CD4-positive, alpha-beta memory T cell (primary cell): ENCODE data around the gene ZBTB4. TPM values are rescaled to one million over a fixed set of nuclear protein-coding genes. Genes with fewer than 3 reads are reported as not detected.

Experiments used
- CTCF ChIA-PET: fragments of 350-600 bp; sonication (Branson Sonifier 250); formaldehyde crosslinking; loops from one replicate; lab custom pipeline; 2021; ENCODE audit warnings: inconsistent platforms; ENCODE audit not compliant: partially characterized antibody; lab: Charles Lee
- POLR2A ChIA-PET: fragments of 350-600 bp; sonication (Branson Sonifier 250); formaldehyde crosslinking; loops from one replicate; lab custom pipeline; 2021; ENCODE audit not compliant: partially characterized antibody; lab: Charles Lee
- DNase-seq, 5 donors: peaks; one replicate each; pipeline versions ENCODE4 v3.0.0 to v3.0.0-alpha.2; 2020 to 2022; ENCODE audit warnings: mixed read lengths in 1 of 5
- H3K27ac ChIP-seq: one replicate; pipeline ENCODE4 v1.7.0; 2013; ENCODE audit warnings: low read depth, low read length
- H3K27me3 ChIP-seq: 2 replicates; pipeline ENCODE4 v1.7.0; 2013; ENCODE audit warnings: mild to moderate bottlenecking, low read length, moderate library complexity; ENCODE audit not compliant: insufficient read depth
- H3K36me3 ChIP-seq: 2 replicates; pipeline ENCODE4 v1.7.0; 2013; ENCODE audit warnings: mild to moderate bottlenecking, low read length, moderate library complexity; ENCODE audit not compliant: insufficient read depth
- H3K4me1 ChIP-seq: 2 replicates; pipeline ENCODE4 v1.7.0; 2013; ENCODE audit warnings: mild to moderate bottlenecking, low read length, moderate library complexity; ENCODE audit not compliant: insufficient read depth
- H3K4me3 ChIP-seq, 2 donors: one replicate each; pipeline ENCODE4 v1.7.0; 2013; ENCODE audit warnings: low read length in 2 of 2, mild to moderate bottlenecking in 1 of 2
- H3K9me3 ChIP-seq, 2 donors: one replicate each; pipeline ENCODE4 v1.7.0; 2013; ENCODE audit warnings: low read length in 2 of 2, control low read depth in 1 of 2; ENCODE audit not compliant: control insufficient read depth in 1 of 2
- H3K27ac Mint-ChIP-seq, 7 donors: one replicate each; pipeline ENCODE4 v1.8.0; 2020 to 2021; ENCODE audit warnings: mixed read lengths in 7 of 7, mild to moderate bottlenecking in 6 of 7, inconsistent platforms in 3 of 7, moderate library complexity in 3 of 7
- H3K27me3 Mint-ChIP-seq, 2 donors: one replicate each; pipeline ENCODE4 v1.8.0; 2020 to 2021; ENCODE audit warnings: mixed read lengths in 2 of 2
- H3K36me3 Mint-ChIP-seq, 2 donors: one replicate each; pipeline ENCODE4 v1.8.0; 2020 to 2021; ENCODE audit warnings: mixed read lengths in 2 of 2, inconsistent platforms in 1 of 2, mild to moderate bottlenecking in 1 of 2
- H3K4me1 Mint-ChIP-seq, 4 donors: one replicate each; pipeline ENCODE4 v1.8.0; 2020 to 2021; ENCODE audit warnings: mixed read lengths in 4 of 4, mild to moderate bottlenecking in 1 of 4
- H3K4me3 Mint-ChIP-seq, 8 donors: one replicate each; pipeline ENCODE4 v1.8.0; 2020 to 2021; ENCODE audit warnings: mixed read lengths in 8 of 8, mild to moderate bottlenecking in 7 of 8, moderate library complexity in 6 of 8, inconsistent platforms in 3 of 8
- H3K9me3 Mint-ChIP-seq, 8 donors: one replicate each; pipeline ENCODE4 v1.8.0; 2020 to 2021; ENCODE audit warnings: mixed read lengths in 8 of 8, mild to moderate bottlenecking in 5 of 8, inconsistent platforms in 3 of 8, moderate library complexity in 1 of 8
- intact Hi-C: fragments of 100-400 bp; cut with micrococcal nuclease; formaldehyde crosslinking; loops from one replicate; pipeline ENCODE4 v1.15.1; 2023
- polyA plus RNA-seq, 2 donors: library from polyadenylated mRNA; unstranded; fragments of 300-500 nt; fragmentation: Illumina TruSeq; gene quantifications; one replicate each; pipeline ENCODE4 v1.2.3, GENCODE V29; 2021
- total RNA-seq, 2 experiments: library from RNA; stranded (reverse); gene quantifications; one replicate each; pipeline ENCODE4 v1.2.3, GENCODE V29; 2021

The ZBTB4 gene
- total and polyA plus RNA-seq, 4 experiments from 2014 or later: 4.6 to 75.7 (median 48.2) TPM

DNA sequence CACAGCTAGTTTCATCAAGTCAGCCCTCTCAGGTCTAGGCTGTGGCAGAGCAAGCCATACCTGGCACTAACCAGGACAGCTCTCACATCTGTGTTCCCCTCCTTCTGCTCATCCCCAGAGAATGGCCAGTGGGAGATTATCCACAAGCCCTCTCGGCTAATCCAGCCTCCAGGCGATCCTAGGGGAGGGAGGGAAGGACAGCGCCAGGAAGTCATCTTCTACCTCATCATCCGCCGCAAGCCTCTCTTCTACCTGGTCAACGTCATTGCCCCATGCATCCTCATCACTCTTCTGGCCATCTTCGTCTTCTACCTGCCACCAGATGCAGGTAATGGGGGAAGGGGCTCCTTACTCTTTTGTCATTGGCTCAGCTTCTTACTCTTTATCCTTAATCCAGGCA, 31.0 kb downstream of the ZBTB4 start:
- no peak for DNase-seq
- peaks cover 9 to 30% (median 21%) of the 10 kb centered on the region in 4 donors for H3K4me1 Mint-ChIP-seq
- CTCF ChIA-PET: interaction anchor here (3.8 kb wide), 1 partner anchor 11 kb away, joined by 32 read pairs; no protein-coding TSS in a partner anchor
- Histone ChIP-seq H3K36me3 (no peaks in the 10 kb centered on the region), H3K9me3 (no peaks in the 10 kb centered on the region), H3K4me3 (no peak overlapping the region), H3K27ac (no peak overlapping the region), H3K27me3 (peaks cover 33% of the 10 kb centered on the region), H3K4me1 (peaks cover 18% of the 10 kb centered on the region)
- POLR2A ChIA-PET: interaction anchor here (0.9 to 1.2 kb wide), 2 partner anchors 12 to 36 kb away, joined by 3 to 4 read pairs; partner anchors contain the start of gene POLR2A
- H3K27me3 Mint-ChIP-seq: peaks cover 25 to 38% of the 10 kb centered on the region in 2 donors
- H3K27ac Mint-ChIP-seq: no peak overlapping the region
- intact Hi-C loops: no loop called here
- H3K9me3 Mint-ChIP-seq: peaks cover 0 to 2% (median 0%) of the 10 kb centered on the region in 8 donors
- peaks cover 1 to 13% of the 10 kb centered on the region in 2 donors for H3K36me3 Mint-ChIP-seq
- H3K4me3 Mint-ChIP-seq: no peak overlapping the region

DNA sequence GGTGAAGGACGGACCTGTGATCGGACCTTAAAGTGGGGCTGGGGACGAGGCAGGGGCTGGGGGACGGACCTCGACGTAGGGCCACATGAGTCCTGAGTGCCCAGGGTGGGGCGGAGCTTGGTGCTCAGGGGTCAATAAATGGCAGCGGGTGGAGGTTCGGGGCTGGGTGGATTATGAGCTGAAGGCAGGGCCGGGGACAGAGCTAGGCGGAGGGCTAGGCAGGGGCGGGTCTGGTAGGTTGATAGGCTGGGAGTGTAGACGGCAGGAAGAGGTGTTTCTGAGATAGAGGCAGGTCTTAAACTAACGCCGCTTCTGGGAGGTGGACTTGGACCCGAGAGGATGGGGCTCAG, 33.8 kb downstream of the ZBTB4 start:
- Mint-ChIP-seq H3K27me3 (peaks cover 36 to 54% of the 10 kb centered on the region in 2 donors), H3K27ac (peak overlapping the region in 5 of 7 donors; percentile 29 to 76 (median 57)), H3K4me3 (peak overlapping the region; percentile 75 to 88 (median 83)), H3K9me3 (peaks cover 0 to 2% (median 0%) of the 10 kb centered on the region in 8 donors), H3K4me1 (peaks cover 9 to 33% (median 22%) of the 10 kb centered on the region in 4 donors), H3K36me3 (peaks cover 1 to 13% of the 10 kb centered on the region in 2 donors)
- CTCF ChIA-PET: interaction anchor here (0.8 to 3.8 kb wide), 2 partner anchors 9 kb away, joined by 3 to 32 read pairs; no protein-coding TSS in a partner anchor
- DNase-seq: peak; percentile 32 to 55 (median 42)
- H3K4me1 ChIP-seq: peaks cover 24% of the 10 kb centered on the region
- H3K9me3 ChIP-seq: no peaks in the 10 kb centered on the region
- no peak overlapping the region for H3K27ac ChIP-seq
- POLR2A ChIA-PET: interaction anchor here (0.8 to 4.4 kb wide), 9 partner anchors 9 to 133 kb away, joined by 3 to 46 read pairs (median 5); partner anchors contain the start of genes POLR2A, SLC35G6, TMEM102 and ZBTB4
- H3K36me3 ChIP-seq: no peaks in the 10 kb centered on the region
- intact Hi-C loops: no loop called here
- peak overlapping the region in 1 of 2 donors; percentile 11 for H3K4me3 ChIP-seq
- H3K27me3 ChIP-seq: peaks cover 41% of the 10 kb centered on the region

DNA sequence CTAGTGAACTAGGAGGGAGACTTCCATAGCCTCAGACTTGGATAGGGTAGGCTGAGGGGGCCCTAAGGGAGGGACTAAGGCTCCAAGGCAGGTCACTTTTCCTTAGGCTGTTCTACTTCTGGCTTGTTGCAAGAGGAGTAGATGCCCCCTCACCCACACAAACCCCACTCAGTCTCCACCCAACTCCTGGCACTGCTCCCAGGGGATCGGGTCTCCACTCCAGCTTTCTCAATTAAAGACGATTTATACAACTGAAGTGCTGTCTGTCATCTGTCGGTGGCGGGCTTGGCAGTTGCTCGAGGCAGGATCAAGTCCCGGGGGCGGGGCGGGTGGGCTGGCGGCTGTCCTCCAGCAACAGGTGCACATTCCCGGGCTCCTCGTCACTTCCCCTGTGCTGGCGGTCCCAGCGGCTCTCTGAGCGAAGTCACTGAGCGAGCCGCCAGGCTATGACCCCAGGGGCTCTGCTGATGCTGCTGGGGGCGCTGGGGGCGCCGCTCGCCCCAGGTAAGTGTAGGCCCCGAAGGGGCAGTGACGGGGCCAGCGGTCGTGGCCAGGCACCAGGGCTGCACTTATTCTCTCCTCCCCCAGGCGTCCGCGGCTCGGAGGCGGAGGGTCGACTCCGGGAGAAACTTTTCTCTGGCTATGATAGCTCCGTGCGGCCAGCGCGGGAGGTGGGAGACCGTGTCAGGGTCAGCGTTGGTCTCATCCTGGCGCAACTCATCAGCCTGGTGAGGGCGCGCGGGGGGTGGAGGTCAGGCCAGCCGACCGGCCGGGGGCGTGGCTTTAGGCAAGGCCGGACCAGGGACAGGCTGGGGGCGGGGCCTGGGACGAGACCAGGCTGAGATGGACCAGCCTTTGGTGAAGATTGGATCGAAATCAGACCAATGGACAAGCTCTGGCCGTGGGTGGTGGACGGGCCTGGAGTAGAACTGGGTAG, 34.5 kb downstream of the ZBTB4 start, which contains the start of gene CHRNB1:
Gene CHRNB1, plus strand, starts transcription at position 380 of the 937 bp plus-strand sequence. Its CDS starts 67 bp downstream, at position 447.
- H3K36me3 Mint-ChIP-seq: peaks cover 0 to 13% of the 10 kb centered on the region in 2 donors
- H3K4me3 Mint-ChIP-seq: peak within 1 kb of the TSS; percentile 75 to 88 (median 83)
- no peaks in the 10 kb centered on the region for H3K9me3 ChIP-seq
- CTCF ChIA-PET: interaction anchor here (0.8 to 3.8 kb wide), 5 partner anchors 8 to 69 kb away, joined by 3 to 32 read pairs (median 4); partner anchors contain the start of gene TMEM102
- intact Hi-C loops: no loop called here
- peaks cover 31% of the 10 kb centered on the region for H3K4me1 ChIP-seq
- H3K27me3 Mint-ChIP-seq: peaks cover 39 to 58% of the 10 kb centered on the region in 2 donors
- peak in 1 of 5 donors; percentile 16 for DNase-seq
- H3K4me1 Mint-ChIP-seq: peaks cover 11 to 40% (median 28%) of the 10 kb centered on the region in 4 donors
- H3K36me3 ChIP-seq: no peaks in the 10 kb centered on the region
- H3K9me3 Mint-ChIP-seq: peaks cover 0 to 2% (median 0%) of the 10 kb centered on the region in 8 donors
- peaks cover 45% of the 10 kb centered on the region for H3K27me3 ChIP-seq
- no peak within 1 kb of the TSS for H3K27ac ChIP-seq
- H3K4me3 ChIP-seq: peak within 1 kb of the TSS in 1 of 2 donors; percentile 11
- POLR2A ChIA-PET: interaction anchor here (0.8 to 4.4 kb wide), 10 partner anchors 9 to 139 kb away, joined by 3 to 46 read pairs (median 6); partner anchors contain the start of genes MPDU1, POLR2A, SLC35G6 and TMEM102
- H3K27ac Mint-ChIP-seq: peak within 1 kb of the TSS in 5 of 7 donors; percentile 29 to 76 (median 57)

DNA sequence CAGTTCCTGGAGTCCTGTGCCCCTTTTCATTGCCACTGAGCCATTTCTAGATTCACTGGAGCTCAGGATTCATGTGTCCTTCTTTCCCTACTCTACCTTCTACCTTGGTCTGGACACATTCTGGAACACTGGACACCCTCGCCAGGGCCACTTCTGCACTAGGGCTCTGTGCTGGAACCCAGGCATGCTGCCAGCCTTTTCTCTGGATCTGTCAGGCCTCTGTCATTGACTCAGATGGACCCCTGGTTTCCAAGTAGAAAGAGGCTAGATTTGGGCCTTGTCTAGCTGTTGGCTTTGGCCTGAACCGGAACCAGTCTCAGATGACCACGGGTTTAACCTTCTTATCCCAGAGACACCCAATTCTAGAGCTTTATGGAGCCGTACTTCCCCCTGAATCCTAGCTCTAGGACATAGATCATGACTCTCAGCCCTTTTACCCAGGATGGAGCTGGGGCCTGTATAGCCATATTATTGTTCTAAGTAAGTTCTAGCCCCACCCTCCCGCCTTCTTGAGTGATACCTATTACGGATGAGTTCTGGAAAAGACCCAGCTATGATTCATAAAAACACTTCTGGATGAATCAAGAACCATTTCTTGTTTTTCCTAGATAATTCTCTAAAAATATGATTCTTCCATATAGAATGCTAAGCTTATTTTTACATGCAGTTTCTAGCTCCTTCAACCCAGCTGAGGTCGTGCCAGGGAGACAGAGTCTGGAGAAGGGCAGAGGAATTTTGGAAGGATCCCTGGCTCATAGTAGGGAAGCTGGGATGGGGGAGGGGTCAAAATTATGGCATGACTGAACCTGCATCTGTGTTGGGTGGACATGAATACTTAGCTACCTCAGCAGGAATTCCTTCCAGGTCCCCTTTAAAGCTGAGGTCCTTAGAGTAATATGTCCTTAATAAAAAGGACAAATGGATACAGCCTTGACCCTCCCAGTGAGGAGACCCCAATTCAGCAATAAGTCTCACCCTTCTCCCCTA, 35.6 kb downstream of the ZBTB4 start:
- Histone ChIP-seq H3K4me3 (no peak overlapping the region), H3K27ac (no peak overlapping the region), H3K36me3 (no peaks in the 10 kb centered on the region), H3K4me1 (peaks cover 39% of the 10 kb centered on the region), H3K9me3 (no peaks in the 10 kb centered on the region), H3K27me3 (peaks cover 55% of the 10 kb centered on the region)
- peaks cover 42 to 60% of the 10 kb centered on the region in 2 donors for H3K27me3 Mint-ChIP-seq
- ChIA-PET CTCF (interaction anchor here (0.8 to 1.5 kb wide), 7 partner anchors 8 to 244 kb away, joined by 3 to 6 read pairs (median 3); partner anchors contain the start of genes TMEM102 and TP53), POLR2A (interaction anchor here (0.9 to 4.4 kb wide), 6 partner anchors 8 to 140 kb away, joined by 3 to 46 read pairs (median 26); partner anchors contain the start of genes MPDU1, POLR2A, SLC35G6 and TMEM102)
- H3K36me3 Mint-ChIP-seq: peaks cover 0 to 11% of the 10 kb centered on the region in 2 donors
- peak overlapping the region in 1 of 8 donors; percentile 44 for H3K4me3 Mint-ChIP-seq
- H3K27ac Mint-ChIP-seq: peak overlapping the region in 1 of 7 donors; percentile 7
- H3K4me1 Mint-ChIP-seq: peaks cover 16 to 47% (median 33%) of the 10 kb centered on the region in 4 donors
- DNase-seq: peak in 1 of 5 donors; percentile 35
- peaks cover 0 to 2% (median 0%) of the 10 kb centered on the region in 8 donors for H3K9me3 Mint-ChIP-seq
- intact Hi-C loops: no loop called here

DNA sequence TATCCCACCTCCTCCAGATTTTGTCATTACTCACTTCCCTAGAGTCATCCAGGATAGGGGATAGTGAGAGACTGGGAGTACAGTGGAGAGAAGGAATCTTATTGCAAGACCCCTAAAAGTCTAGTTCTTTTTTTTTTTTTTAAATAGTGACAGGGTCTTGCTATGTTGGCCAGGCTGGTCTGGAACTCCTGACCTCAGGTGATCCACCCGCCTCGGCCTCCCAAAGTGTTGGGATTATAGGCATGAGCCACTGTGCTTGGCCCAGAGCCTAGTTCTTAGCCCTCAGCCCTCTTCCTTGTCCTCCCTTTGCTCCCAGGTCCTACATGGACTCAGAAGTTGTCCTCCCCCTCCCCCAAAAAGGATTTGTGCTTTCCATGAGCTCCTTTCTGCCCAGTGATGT, 37.3 kb downstream of the ZBTB4 start:
- intact Hi-C loops: no loop called here
- H3K27me3 ChIP-seq: peaks cover 56% of the 10 kb centered on the region
- no peak for DNase-seq
- H3K9me3 ChIP-seq: no peaks in the 10 kb centered on the region
- Mint-ChIP-seq H3K4me3 (peak overlapping the region in 2 of 8 donors; percentile 17 to 30), H3K9me3 (no peaks in the 10 kb centered on the region), H3K4me1 (peaks cover 24 to 51% (median 40%) of the 10 kb centered on the region in 4 donors), H3K27ac (peak overlapping the region in 1 of 7 donors; percentile 30), H3K27me3 (peaks cover 36 to 54% of the 10 kb centered on the region in 2 donors), H3K36me3 (peaks cover 0 to 7% of the 10 kb centered on the region in 2 donors)
- ChIA-PET CTCF (interaction anchor here (1.4 to 2.9 kb wide), 3 partner anchors 12 to 119 kb away, joined by 4 to 11 read pairs (median 8); partner anchors contain the start of genes NEURL4 and SENP3), POLR2A (interaction anchor here (0.7 to 9.3 kb wide), 5 partner anchors 14 to 106 kb away, joined by 3 to 138 read pairs (median 6); partner anchors contain the start of genes ACAP1, SLC35G6 and ZBTB4)
- no peaks in the 10 kb centered on the region for H3K36me3 ChIP-seq
- H3K27ac ChIP-seq: no peak overlapping the region
- peaks cover 55% of the 10 kb centered on the region for H3K4me1 ChIP-seq
- no peak overlapping the region for H3K4me3 ChIP-seq
